WERI-Rb-1 (cell line): Measurements from ENCODE around the gene CARMIL3.

ENCODE experiments used
- DNase-seq: peaks from one replicate; pipeline ENCODE4 v3.0.0-alpha.2; 2020
- H3K27ac ChIP-seq: fragments of 250-450 bp; sonication (Bioruptor Pico); 2 replicates; pipeline ENCODE4 v1.5.1; 2020; ENCODE audit warnings: mild to moderate bottlenecking, moderate library complexity
- H3K27me3 ChIP-seq: fragments of 250-450 bp; sonication (Bioruptor Pico); 2 replicates; pipeline ENCODE4 v1.5.1; 2021; ENCODE audit warnings: mild to moderate bottlenecking, low read depth, moderate library complexity; ENCODE audit not compliant: insufficient read depth, severe bottlenecking
- H3K36me3 ChIP-seq: fragments of 250-450 bp; sonication (Bioruptor Pico); 2 replicates; pipeline ENCODE4 v1.5.1; 2020; ENCODE audit warnings: mild to moderate bottlenecking, moderate library complexity
- H3K4me3 ChIP-seq: 2 replicates; pipeline ENCODE4 v1.5.1; 2011; ENCODE audit warnings: low read depth, mild to moderate bottlenecking, control low read depth, low read length
- H3K9me3 ChIP-seq: fragments of 250-450 bp; sonication (Bioruptor Pico); 2 replicates; pipeline ENCODE4 v1.5.1; 2021; ENCODE audit warnings: mild to moderate bottlenecking, moderate library complexity; ENCODE audit not compliant: severe bottlenecking
- CTCF ChIP-seq: IDR thresholded peaks from 2 replicates; pipeline ENCODE4 v1.5.1; 2011; ENCODE audit warnings: low read depth, mild to moderate bottlenecking, control low read depth, inconsistent platforms, low read length

Gene CARMIL3

GRCh38 chr14:24058260-24058950 lies 6.6 kb downstream of the CARMIL3 start:
- TF ChIP-seq CTCF, result peak; percentile 76
- Histone ChIP-seq H3K9me3 (no peaks in the 10 kb centered on the region), H3K4me3 (no peak overlapping the region), H3K36me3 (no peaks in the 10 kb centered on the region), H3K27ac (peak overlapping the region; percentile 47), H3K27me3 (no peaks in the 10 kb centered on the region)
- peak; percentile 80 for DNase-seq

- peak; percentile 80 for DNase-seq
- no peak for TF ChIP-seq CTCF
- H3K9me3 ChIP-seq, result no peaks in the 10 kb centered on the region
- no peak overlapping the region for H3K4me3 ChIP-seq
- peak overlapping the region; percentile 47; the same call in 1 of the 2 replicates for H3K27ac ChIP-seq
- H3K36me3 ChIP-seq, result no peaks in the 10 kb centered on the region
- H3K27me3 ChIP-seq, result no peaks in the 10 kb centered on the region
Measured at GRCh38 chr14:24058951-24059475, 7.2 kb downstream of the CARMIL3 start.

- Histone ChIP-seq H3K27ac (no peak overlapping the region), H3K4me3 (no peak overlapping the region), H3K9me3 (no peaks in the 10 kb centered on the region), H3K36me3 (no peaks in the 10 kb centered on the region), H3K27me3 (no peaks in the 10 kb centered on the region)
- no peak for TF ChIP-seq CTCF
- no peak for DNase-seq
Measured at GRCh38 chr14:24059841-24060388, 8.1 kb downstream of the CARMIL3 start.

GRCh38 chr14:24060443-24060842 lies 8.6 kb downstream of the CARMIL3 start:
- no peak for TF ChIP-seq CTCF
- no peak overlapping the region for H3K27ac ChIP-seq
- no peaks in the 10 kb centered on the region for H3K9me3 ChIP-seq
- no peak overlapping the region for H3K4me3 ChIP-seq
- no peaks in the 10 kb centered on the region for H3K36me3 ChIP-seq
- no peaks in the 10 kb centered on the region for H3K27me3 ChIP-seq
- DNase-seq, result no peak

GRCh38 chr14:24060984-24061913 lies 9.4 kb downstream of the CARMIL3 start:
- H3K27ac ChIP-seq, result no peak overlapping the region
- H3K27me3 ChIP-seq, result no peaks in the 10 kb centered on the region
- TF ChIP-seq CTCF, result no peak
- DNase-seq, result no peak
- no peaks in the 10 kb centered on the region for H3K36me3 ChIP-seq
- no peaks in the 10 kb centered on the region for H3K9me3 ChIP-seq
- H3K4me3 ChIP-seq, result no peak overlapping the region
